Bone marrow (tissue), 2 donors: Measurements from ENCODE around the gene ZNF738.
"Not testable (repeated sequence)": the region's sequence is repeated elsewhere in the genome, so short reads cannot be mapped to it uniquely, and the experiment has no call there.

Experiments used
- DNase-seq, 2 donors: peaks; one replicate each; lab custom pipeline; 2025; lab: John Stamatoyannopoulos, UW

The ZNF738 gene

DNA sequence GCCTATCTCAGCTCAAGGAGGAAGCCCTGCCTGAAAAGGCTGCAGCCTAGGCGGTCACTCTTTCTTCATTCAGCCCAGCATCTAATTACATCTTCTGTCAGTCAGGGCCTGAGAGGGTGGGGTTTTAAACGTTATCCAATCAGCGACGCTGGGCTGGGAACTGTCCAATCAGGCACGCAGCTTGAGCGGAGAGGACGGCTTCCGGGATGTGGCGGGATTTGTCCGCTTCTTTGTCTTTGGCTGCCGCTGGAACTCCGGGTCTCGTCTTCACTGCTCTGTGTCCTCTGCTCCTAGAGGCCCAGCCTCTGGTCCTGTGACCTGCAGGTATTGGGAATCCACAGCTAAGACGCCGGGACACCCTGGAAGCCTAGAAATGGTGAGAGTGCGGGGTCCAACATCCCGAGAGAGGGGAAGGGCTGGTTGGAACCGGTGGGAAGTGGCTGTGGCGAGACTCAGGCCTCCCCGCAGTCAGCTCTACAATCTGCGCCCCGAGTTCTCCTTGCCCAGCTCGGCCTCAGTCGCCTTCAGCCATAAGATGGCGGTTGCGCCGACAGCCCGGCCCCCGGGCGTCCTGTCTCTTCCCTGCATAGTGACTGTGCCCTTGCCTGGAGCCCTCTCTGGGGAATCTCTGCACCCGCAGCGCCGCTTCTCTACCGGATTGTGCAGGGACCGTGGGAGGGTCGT is at the start of gene ZNF738:
Gene ZNF738, plus strand, starts transcription at position 233 of the 684 bp plus-strand sequence. Its CDS starts 141 bp downstream, at position 374.
- peak; percentile 38 to 79 for DNase-seq

DNA sequence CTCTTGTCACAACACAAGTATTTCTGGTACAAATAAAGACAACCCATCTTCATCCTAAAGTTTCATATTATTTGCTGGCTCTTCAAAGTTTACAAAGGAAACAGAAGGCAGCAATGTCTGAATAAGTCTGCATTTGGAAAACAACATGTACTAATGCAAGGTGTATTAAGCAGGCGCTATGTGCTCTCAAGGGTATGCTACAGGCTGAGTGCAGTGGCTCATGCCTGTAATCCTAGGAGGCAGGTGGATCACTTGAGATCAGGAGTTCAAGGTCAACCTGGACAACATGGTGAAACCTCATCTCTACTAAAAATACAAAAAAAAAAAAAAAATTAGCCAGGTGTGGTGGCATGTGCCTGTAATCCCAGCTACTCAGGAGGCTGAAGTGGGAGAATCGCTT is 46.0 kb upstream of the ZNF738 start:
- DNase-seq: not testable (repeated sequence)

GRCh38 chr19:21314676-21315075 is 44.1 kb upstream of the ZNF738 start:
- DNase-seq: no peak

DNA sequence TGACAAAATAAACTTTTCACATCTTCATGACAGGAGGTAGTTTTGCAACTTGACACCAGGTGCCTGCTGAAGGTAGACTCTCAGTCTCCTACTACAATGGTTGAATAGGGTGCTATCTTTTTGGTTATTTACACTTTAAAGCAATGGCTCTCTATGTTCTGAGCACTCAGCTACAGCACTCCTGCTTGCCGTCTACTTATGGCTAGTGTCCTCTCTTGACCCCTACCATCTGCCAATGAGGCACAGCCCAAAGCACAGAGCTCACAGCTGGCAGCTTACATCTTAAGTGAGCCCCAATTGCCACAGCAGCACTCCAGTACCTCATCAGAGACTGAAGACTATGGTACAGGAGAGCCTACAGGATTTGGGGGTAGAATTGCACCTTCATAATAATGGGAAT is 41.0 kb upstream of the ZNF738 start:
- no peak for DNase-seq

GRCh38 chr19:21321134-21321533 is 37.7 kb upstream of the ZNF738 start:
- no peak for DNase-seq

GRCh38 chr19:21321996-21322395 is 36.8 kb upstream of the ZNF738 start:
- no peak for DNase-seq

- DNase-seq: no peak
Measured at GRCh38 chr19:21322528-21322927, 36.3 kb upstream of the ZNF738 start.

DNA sequence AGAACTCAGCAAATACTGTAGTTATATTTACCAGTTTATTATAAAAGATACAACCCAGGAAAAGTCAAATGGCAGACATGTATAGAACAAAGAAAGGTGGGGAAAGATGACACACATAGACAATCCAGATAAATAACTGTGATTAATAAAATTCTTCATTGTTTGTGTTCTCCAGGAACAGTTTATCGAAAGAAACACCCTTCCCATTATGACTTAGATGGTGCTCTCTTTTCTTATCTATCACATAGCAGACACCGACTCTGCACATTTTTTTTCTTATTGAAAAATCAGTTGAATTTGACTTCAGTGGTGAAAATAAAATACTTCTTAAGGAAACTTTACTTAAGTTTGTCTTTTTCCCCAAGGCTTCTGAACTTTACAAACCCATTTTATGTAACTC is 35.8 kb upstream of the ZNF738 start:
- DNase-seq: no peak

- no peak for DNase-seq
Measured at GRCh38 chr19:21326169-21326568, 32.6 kb upstream of the ZNF738 start.

- DNase-seq: no peak
Measured at GRCh38 chr19:21328406-21328805, 30.4 kb upstream of the ZNF738 start.

DNA sequence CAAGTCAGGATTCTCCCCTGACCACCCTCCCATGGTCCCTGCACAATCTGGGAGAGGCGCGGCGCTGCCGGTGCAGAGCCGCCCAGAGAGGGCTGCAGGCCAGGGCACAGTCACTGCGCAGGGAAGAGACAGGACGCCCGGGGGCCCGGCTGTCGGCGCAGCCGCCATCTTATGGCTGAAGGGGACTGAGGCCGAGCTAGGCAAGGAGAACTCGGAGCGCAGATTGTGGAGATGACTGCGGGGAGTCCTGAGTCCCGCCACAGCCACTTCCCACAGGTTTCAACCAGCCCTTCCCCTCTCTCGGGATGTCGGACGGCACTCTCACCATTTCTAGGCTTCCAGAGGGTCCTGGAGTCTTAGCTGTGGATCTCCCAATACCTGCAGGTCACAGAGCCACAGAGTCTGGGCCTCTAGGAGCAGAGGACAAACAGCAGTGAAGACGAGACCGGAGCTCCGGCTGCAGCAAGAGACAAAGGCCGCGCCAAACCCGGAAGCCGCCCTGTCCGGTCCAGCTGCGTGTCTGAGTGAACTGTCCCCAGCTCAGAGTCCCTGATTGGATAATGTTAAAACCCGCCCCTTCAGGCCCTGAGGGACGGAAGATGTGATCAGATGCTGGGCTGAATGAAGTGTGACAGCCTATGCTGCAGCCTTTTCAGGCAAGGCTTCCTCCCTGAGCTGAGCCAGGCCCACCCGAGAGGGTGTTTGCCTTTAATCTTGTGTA is 29.8 kb upstream of the ZNF738 start, which contains the start of gene ZNF708:
Gene ZNF708, minus strand, starts transcription at position 526 of the 721 bp plus-strand sequence. Its CDS starts 198 bp downstream, at position 328.
- DNase-seq: peak; percentile 63 to 79

DNA sequence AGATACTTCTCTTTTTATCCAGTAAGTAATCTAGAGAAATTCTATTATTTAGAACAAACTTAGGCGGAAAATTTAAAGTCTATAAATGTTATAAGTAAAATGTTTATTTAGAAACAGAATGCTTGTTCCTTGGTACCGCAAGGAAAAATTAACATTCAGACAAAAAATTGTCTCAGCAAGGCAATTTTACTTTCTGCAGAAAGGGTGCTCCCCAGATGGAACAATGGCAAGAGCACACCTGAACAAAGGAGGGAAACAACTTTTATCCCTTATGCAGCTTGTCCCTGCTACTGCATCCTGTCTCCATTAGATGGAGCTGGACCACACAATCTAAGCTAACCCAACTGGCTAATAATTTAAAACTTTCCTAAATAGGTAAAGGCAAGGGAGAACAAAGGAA is 23.1 kb upstream of the ZNF738 start:
- DNase-seq: no peak

DNA sequence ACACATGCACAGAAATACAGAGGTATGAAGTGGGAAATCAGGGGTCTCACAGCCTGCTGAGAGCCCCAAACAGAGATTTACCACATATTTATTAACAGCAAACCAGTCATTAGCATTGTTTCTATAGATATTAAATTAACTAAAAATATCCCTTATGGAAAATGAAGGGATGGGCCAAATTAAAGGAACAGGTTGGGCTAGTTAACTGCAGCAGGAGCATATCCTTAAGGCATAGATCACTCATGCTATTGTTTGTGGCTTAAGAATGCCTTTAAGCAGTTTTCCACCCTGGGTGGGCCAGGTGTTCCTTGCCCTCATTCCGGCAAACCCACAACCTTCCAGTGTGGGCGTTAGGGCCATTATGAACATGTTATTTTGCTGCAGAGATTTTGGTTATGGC is 14.0 kb upstream of the ZNF738 start:
- not testable (repeated sequence) for DNase-seq

DNA sequence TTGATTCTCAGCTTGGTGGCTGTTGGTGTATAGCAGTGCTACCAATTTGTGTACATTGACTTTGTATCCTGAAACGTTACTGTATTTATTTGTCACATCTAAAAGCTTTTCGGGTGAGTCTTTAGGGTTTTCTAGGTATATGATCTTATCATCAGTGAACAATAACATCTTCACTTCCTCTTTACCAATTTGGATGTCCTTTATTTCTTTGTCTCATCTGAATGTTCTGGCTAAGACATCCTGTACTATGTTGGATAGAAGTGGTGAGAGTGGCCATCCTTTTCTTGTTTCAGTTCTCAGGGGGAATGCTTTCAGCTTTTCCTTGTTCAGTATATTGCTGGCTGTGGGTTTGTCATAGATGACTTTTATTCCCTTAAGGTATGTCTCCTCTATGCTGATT is 6.0 kb upstream of the ZNF738 start:
- no peak for DNase-seq

DNA sequence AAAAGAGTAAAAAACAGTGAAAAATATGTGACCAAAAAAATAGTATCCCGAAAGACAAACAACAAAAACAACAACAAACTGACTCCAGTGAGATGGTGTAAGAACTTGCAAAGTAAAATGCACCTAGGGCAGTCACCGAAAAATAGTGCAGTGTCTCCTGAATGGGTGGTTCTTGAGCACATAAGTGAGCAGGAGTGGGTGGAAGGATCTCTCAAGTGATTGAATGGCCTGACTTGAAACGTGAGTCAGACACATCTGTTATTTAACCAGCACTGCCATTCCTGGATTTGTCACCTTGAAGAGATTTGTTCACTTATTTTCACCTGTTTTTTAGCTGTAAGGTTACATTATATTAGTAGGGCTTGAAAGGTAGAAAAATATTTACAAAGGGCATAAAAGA is 3.5 kb downstream of the ZNF738 start:
- DNase-seq: no peak

GRCh38 chr19:21383980-21384582 is 25.3 kb downstream of the ZNF738 start:
- DNase-seq: no peak

DNA sequence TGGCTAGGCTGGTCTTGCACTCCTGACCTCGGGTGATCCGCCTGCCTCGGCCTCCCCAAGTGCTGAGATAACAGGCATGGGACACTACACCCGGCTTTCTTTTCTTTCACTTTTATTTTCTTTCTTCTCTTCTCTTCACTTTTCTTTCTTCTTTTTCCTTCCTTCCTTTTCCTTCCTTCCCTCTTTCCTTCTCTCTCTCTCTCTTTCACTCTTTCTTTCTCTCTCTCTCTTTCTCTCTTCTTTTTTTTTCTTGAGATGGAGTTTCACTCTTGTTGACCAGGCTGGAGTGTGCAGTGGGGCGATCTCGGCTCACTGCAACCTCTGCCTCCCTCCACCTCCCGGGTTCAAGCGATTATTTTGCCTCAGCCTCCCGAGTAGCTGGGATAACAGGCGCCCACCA is 37.3 kb downstream of the ZNF738 start:
- no peak for DNase-seq

DNA sequence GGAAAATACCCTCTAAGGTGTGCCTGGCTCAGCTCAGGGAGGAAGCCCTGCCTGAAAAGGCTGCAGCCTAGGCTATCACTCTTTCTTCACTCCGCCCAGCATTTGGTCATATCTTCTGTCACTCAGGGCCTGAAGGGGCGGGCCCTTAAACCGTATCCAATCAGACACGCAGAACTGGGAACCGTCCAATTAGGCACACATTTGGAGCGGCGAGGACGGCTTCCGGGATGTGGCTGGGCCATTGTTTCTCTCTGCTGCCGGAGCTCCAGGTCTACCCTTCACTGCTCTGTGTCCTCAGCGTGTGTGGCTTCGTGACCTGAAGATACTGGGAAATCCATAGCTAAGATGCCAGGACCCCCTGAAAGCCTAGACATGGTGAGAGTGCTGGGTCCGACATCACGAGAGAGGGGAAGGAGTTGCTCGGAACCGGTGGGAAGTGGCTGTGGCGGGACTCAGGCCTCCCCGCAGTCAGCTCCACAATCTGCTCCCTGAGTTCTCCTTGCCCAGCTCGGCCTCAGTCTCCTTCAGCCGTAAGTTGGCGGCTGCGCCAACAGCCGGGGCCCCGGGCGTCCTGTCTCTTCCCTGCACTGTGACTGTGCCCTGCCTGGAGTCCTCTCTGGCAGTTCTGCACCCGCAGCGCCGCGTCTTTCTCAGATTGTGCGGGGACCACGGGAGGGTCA is 38.2 kb downstream of the ZNF738 start, which contains the start of gene ZNF493:
Gene ZNF493, plus strand, starts transcription at position 241 of the 680 bp plus-strand sequence. Its CDS starts 105 bp downstream, at position 346.
- peak; percentile 52 to 92 for DNase-seq

DNA sequence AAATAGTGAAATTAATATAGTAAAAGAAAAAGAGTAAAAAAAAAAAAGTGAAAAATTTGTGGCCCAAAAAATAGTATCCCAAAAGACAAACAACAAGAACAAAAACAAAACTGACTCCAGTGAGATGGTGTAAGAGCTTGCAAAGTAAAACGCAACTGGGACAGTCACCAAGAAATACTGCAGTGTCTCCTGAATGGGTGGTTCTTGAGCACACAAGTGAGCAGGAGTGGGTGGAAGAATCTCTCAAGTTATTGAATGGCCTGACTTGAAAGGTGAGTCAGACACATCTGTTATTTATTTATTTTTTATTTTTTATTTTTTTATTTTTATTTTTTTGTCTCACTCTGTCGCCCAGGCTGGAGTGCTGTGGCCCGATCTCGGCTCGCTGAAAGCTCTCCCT is 40.1 kb downstream of the ZNF738 start:
- no peak for DNase-seq

- no peak for DNase-seq
Measured at GRCh38 chr19:21402303-21402985, 43.6 kb downstream of the ZNF738 start.

GRCh38 chr19:21410166-21410565 is 51.4 kb downstream of the ZNF738 start:
- no peak for DNase-seq

DNA sequence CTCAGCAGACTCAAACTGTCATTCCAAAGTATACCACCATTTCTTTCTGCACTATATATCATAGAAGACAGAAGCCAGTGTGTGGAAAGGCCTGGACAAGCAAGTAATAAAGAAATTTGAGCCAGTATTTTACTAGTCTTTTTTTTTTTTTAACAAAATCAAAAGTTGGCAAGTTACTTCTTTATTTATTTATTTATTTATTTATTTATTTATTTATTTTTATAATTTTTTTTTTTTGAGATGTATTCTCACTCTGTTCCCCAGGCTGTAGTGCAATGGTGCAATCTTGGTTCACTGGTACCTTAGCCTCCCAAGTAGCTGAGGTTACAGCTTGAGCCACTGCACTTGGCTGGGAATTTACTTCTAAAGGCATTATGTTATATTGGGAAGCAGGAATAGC is 63.4 kb downstream of the ZNF738 start:
- DNase-seq: no peak
